HG02642 (cell line): Measurements from ENCODE around the gene LPCAT1.
"Not testable (repeated sequence)": the region's sequence is repeated elsewhere in the genome, so short reads cannot be mapped to it uniquely, and the experiment has no call there.

Experiments
- ATAC-seq: cut with Tn5 transposase; IDR thresholded peaks from one replicate; pipeline ENCODE4 v1.9.1; 2021; ENCODE audit warnings: mild to moderate bottlenecking; ENCODE audit not compliant: unreplicated experiment, poor library complexity

Gene LPCAT1

GRCh38 chr5:1472964-1473628 lies 50.7 kb downstream of the LPCAT1 start:
- no peak for ATAC-seq

GRCh38 chr5:1471997-1472963 lies 51.5 kb downstream of the LPCAT1 start:
- ATAC-seq: no peak

DNA sequence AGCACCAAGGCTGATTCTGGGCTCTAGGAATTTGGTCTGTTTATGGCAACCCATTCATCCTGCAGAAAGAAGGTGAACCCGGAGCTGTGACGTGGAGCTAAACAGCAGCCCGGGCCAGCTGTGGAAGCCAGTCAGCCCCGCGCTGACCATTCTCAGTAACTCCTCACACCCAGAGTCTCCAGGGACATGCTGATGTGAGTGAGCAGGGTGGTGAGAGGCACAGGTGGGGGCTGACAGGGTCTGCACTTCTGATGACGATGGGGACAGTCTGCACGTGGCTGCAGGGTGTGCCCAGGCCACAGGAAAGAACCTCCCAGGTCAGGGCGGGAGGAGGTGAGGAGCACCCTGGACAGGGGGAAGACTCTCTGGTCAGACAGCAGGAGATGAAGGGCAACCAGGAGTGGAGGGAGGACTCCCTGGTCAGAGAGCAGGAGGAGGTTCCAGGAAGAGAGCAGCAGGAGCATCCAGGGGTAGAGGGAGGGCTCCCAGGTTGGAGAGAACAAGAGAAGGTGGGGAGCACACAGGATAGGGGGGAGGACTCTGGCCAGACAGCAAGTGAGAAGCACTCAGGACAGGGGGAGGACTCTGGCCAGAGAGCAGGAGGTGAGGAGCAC lies 52.4 kb downstream of the LPCAT1 start:
- ATAC-seq: no peak

DNA sequence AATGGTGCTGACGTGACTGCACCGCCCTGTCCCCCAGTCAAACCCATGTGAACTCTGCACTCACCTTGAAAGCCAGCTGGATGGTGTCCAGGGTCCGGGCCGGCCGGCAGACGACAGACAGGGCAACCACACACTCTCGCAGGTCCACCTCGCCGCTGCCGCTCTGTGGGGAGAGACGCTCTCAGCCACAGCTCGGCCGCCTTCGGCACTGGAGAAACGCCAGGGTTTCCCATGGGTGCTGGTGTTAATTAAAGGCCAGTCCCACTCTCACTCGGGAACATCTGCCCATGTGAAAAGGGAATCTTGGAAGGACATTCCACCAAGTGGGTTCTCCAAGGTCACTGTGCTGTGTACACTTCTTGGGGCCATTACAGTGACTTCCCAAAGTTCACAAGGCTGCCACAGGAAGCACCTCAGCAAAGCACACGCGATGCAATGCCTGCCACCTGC lies 53.0 kb downstream of the LPCAT1 start:
- ATAC-seq: no peak

DNA sequence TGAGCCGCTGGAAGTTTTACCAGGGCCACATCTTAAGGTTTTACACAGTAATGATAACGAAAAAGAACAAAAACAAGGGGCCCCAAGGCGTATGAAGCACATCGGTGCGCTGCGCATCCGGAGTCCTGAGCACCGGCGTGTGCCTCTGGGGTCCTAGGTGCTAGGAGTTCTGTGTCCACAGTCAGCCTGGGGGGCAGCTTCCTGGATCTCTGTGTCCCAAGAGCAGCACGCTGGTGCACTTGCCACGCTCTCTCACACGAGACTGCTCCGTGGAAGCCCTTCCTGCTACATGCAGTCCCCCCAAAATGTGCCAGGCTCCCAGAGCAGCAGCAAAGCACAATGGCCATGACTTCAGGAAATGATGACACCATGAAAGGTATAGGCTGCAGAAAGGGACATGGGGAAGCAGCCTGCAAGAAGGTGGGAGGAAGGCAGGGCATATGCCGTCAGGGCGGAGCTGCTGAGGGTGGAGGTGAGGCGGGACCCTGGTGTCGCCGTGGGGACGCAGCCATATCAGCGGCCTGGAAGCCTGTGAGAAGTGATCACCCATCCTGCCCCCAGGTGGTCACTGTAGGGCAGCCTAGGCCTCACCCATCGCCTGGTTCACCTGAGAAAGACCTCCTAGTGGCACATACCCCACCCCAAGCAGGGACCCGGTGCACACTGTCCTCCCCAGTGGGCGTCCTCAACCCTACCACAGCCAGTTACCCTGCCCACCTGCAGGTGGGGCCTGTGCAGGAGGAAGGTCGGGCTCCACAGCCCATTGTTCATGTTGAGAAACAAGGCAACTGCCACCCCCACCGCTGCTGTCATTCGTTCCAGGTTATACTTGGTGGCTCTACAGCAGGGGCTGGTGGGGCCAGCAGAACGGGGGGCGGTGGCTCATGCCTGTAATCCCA lies 54.9 kb downstream of the LPCAT1 start:
- no peak for ATAC-seq

DNA sequence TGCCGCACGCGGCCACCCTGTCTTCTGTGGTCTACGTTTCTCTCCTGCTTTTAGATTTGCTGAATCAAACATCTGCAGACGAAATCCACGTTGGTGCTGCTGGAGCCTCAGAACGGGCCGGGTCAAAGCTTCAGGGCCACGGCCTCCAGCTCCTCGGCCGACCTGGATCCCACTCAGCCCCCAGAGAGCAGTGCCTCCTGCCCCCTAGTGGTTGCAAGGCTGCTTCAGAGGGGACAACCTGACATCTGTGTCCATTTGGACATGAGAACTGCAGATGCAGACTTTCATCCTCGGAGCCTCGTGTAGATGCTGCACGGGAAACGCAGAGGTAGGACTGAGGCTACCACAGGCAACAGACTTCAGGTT lies 55.5 kb downstream of the LPCAT1 start:
- ATAC-seq: no peak

DNA sequence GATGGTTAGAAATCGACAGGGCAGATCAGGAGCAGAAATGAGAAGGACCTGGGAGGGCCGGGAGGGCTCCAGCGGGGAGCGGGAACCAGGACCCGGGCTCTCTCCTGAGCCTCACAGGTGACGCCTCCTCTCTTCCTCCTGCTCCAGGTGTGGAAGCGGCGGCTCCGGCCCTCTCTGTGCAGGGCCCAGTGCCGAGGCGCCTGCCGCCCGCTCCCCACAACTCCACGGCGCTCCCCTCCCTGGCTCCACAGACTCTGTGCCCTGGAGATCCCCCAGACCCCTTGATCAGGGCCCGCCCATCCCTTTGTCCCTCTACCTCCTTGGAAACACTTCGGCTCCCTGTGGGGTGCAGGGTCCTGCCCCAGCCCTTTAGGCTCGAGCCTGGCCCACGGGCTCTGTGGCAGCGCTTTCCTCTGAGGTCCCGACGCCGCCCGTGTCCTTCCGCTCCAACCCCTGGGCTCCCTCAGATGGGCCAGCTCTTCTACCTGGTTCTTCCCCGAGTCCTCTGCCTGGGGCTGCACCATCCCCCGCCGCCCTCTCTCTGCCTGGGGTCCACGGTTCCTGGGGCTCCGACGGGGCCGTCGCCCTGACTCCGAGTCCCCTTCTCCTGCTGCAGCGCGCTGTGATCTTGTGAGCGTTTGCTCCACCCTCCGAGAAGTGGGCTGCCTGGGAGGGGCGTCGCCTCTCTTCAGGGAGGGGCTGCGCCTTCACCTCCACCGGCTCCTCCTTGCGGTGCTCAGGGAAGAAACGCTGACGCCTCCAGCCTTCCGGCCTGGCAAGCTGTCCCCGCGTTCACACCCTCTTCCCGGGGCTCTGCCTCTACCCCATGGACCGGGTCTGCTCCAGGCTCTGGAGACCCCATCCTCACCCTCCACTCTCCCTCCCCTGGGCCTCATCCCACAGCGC lies 56.2 kb downstream of the LPCAT1 start:
- ATAC-seq: no peak

- ATAC-seq: no peak
These were observed 57.0 kb downstream of the LPCAT1 start for GRCh38 chr5:1466631-1467265.

GRCh38 chr5:1465966-1466471 lies 57.7 kb downstream of the LPCAT1 start:
- ATAC-seq: no peak

DNA sequence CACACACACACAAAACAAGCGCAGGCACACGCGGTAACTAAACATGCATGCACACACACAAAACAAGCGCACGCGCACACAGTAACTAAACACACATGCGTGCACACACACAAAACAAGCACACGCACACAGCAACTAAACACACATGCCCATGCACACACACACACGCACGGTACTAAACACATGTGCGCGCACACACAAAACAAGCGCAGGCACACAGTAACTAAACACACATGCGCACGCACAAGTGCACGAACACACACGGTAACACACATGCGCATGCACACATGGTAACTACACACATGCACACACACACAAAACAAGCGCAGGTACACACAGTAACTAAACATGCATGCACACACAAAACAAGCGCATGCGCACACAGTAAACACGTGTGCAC lies 58.6 kb downstream of the LPCAT1 start:
- no peak for ATAC-seq

DNA sequence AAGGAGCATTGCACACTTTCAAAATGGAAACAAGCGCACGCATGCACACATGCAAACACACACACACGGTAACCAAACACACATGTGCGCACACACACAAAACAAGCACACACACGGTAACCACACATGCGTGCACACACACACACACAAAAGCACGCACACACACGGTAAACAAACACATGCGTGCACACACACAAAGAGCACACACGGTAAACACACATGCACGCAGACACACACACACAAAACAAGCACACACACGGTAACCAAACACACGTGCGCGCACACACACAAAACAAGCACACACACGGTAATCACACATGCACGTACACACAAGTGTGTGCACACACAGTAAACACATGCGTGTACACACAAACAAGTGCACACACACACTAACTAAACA lies 59.2 kb downstream of the LPCAT1 start:
- no peak for ATAC-seq

GRCh38 chr5:1464096-1464446 lies 59.7 kb downstream of the LPCAT1 start:
- ATAC-seq: no peak

GRCh38 chr5:1463326-1464095 lies 60.2 kb downstream of the LPCAT1 start:
- no peak for ATAC-seq

DNA sequence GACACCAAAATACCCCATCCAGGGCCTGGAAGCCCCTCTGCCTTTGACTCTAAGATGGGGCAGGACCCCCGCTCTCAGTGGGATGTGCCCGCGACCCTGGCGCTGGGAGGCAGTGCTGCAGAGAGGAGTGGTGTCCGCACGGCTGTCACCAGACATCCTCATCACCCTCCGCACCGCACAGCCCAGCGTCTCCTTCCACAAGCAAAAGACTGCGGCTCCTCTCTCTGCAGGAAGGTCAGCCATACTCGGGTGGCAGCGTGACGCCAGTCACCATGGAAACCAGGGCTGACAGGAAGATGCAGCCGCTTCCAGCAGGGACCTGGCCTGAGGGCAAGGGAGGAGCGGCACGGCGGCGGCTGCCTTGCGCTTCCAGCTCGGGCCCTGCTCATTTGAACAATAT lies 61.4 kb downstream of the LPCAT1 start:
- ATAC-seq: no peak

GRCh38 chr5:1461396-1461795 lies 62.4 kb downstream of the LPCAT1 start:
- no peak for ATAC-seq

DNA sequence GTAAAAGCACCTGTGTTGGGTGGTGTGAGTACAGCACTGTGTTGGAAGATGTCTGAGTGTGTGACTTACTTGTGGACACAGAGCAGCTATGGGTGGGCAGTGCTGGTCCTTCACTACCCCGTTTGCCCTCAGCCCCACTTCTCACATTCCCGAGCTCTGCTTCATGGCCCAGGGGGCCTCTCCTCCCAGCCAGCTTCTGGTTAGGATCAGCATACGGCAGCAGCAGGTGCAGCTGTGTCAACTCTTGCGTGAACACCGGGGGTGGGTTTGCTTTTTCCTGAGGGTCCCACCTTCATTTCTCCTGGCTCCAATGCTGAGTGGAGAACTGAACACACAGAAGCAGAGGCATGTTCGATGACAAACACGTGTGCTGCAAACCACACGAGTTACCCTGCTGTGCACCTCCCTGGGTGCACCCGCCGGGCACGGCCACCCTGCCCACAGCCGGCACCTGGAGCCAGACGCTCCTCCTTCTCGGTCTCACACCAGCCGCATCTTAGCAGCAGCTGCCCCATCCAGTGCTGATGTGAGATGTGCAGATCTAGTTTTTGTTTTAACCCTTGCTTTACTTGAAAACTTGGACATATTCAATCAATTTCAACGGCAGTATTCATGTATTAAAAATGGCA lies 63.6 kb downstream of the LPCAT1 start:
- ATAC-seq: no peak

DNA sequence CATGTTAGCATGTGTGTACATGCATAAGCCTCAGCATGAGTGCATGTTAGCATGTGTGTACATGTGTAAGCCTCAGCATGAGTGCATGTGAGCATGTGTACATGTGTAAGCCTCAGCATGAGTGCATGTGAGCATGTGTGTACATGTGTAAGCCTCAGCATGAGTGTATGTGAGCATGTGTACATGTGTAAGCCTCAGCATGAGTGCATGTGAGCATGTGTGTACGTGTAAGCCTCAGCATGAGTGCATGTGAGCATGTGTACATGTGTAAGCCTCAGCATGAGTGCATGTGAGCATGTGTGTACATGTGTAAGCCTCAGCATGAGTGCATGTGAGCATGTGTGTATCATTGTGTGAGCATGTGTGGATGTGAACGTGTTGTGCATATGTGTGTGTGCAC lies 64.3 kb downstream of the LPCAT1 start:
- not testable (repeated sequence) for ATAC-seq
